Left forelimb (tissue), 1 donor: ENCODE measurements around the gene EED.
"Not testable (repeated sequence)": the region's sequence is repeated elsewhere in the genome, so short reads cannot be mapped to it uniquely, and the experiment has no call there.

Experiments used
- DNase-seq: peaks from one replicate; pipeline ENCODE4 v3.0.0-alpha.2; 2018; ENCODE audit warnings: low spot score

Gene EED

DNA sequence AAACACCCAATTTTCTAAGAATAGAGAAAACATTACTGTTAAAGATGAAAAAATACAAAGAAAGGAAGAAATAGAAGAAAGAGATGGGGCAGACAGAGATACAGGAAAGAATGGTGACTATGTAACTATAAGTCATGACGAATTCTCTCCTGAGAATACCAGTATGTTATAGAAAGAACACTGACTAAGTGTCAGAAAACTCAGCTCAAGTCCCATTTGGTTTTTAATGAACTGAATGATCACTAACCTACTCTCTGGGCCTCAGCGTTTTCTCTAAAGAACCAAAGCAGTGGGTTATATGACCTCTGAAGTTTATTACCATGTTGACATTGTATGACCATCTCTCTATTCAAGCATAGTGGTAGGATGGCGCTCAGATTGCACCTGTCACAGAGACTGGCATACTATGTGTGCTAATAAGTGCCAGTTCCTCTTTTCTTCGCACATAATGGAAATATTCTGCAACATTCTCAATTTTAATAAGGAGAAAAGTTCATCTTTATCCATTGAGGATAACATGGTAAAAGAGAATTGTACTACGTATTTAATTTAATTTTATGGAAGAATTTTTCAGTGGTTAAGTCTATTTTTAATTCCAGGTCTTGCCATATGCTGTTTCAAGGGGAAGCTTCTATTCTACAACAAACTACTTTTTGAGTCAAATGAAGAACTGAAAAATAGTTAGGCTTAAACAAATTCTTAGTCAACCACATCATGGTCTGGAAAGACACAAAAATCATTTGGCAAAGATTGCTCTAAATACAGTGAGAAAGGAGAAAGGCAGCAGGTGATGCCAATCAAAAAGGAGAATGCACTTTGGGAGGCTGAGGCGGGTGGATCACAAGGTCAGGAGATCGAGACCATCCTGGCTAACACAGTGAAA lies 25.0 kb upstream of the EED start:
- no peak for DNase-seq

GRCh38 chr11:86220653-86221052 lies 23.9 kb upstream of the EED start:
- no peak for DNase-seq

- DNase-seq: no peak
Measured at GRCh38 chr11:86222081-86222480, 22.5 kb upstream of the EED start.

GRCh38 chr11:86224575-86224974 lies 20.0 kb upstream of the EED start:
- not testable (repeated sequence) for DNase-seq

DNA sequence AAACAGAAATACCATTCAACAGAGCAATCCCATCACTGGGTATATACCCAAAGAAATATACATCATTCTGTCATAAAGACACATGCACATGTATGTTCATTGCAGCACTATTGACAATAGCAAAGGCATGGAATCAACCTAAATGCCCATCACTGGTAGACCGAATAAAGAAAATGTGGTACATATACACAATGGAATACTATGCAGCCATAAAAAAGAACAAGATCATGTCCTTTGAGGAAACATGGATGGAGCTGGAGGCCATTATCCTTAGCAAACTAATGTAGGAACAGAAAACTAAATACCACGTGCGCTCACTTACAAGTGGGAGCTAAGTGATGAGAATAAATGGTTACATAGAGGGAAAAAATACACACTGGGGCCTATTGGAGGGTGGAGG lies 19.2 kb upstream of the EED start:
- DNase-seq: not testable (repeated sequence)

DNA sequence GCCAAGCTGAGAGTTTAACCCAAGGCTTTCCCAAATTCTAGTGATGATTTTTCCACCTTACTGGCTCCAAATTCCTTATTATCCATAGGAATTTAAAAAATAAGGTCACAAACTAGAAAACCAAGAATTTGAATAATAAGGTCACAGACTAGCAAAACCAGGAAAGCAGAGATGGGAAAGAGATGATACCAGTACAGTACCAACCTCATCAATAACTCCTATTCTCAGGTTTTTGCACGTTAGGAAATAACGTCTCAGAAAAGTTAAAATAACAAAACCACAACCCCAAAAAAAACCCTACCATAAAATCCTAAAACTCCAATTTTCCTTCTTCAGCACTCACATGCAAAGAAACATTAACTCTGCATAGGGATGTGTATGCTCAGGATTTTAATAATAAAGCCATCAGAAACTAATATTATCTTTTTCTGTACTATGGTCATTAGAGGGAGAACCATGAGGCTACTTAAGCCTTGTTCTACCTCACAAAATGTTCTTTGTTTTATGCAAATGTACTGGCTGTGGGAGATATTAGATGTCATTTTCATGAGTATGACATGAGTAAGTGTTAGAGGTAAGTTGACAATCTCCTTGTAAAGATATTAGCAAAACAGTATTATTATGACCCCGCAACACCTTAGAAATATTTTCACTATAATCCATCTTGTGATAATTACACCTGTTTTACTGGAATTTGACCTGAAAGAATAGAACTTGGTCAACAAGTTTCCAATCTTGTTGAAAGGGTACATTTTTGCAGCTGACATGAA lies 16.1 kb upstream of the EED start:
- no peak for DNase-seq

- DNase-seq: not testable (repeated sequence)
Measured at GRCh38 chr11:86229039-86229330, 15.6 kb upstream of the EED start.

DNA sequence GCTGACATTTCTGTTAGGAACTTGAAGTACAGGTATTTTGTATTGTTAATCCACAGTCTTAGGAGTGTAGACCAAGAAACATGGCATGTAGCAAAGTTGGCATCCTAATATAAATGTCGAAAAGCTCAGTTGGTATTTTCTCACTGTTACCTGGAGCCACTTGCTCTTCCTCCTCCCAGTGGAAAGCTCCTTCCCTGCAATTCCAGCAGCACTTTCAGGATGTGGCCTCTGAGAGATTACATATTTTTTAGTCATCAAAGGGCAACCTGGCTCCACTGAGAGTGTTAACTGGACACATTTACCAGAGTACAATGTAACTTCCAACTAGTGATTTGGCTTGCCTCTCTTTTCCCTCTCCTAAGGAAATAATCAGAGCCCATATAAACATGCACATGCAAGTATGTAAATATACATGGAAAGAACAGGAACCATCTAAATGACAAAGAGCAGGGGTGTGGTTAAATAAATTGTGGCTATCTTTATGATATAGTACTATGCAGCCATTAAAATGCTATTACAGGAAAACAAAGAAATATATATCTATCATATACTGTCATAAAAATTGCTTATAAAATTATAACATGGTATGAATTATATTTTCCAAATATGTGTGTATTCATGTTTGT lies 14.3 kb upstream of the EED start:
- DNase-seq: no peak

DNA sequence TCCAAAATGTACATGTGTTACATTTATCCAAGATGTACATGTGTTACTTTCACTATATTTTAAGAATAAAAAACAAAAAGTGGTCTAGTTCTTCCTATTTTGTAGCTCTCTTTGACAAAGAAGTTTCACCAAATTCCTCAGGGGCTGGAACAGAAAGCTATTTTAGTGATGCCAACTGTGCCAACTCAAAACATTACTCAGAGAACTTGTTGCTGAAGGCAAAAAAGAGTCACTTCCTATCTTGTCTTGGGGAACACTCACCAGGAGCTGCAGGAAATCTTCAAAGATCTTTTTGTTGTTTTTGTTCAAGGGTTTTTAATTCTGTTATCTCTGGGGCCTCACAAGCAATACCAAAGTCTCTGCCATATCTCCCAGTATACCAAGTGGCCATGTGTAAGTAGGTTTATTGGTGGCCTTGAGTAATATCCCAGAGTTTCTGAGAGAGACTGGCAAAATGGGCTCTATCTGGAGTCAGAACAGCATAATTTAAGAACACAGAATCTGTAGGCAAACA lies 13.6 kb upstream of the EED start:
- no peak for DNase-seq

DNA sequence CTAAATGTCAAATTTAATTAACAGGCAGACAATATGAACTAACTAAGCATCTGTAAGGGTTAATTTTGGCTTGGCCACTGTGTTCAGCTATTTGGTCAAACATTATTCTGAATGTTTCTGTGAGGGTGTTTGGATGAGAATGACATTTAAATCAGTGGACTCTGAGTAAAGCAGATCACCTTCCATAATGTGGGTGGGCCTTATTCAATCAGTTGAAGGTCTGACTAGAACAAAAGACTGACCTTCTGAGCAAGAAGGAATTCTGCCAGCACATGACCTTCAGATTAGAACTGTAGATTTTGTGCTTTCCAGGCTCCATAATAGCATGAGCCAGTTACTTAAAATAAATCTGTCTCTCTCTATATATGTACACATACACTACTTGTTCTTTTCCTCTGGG lies 12.0 kb upstream of the EED start:
- no peak for DNase-seq

DNA sequence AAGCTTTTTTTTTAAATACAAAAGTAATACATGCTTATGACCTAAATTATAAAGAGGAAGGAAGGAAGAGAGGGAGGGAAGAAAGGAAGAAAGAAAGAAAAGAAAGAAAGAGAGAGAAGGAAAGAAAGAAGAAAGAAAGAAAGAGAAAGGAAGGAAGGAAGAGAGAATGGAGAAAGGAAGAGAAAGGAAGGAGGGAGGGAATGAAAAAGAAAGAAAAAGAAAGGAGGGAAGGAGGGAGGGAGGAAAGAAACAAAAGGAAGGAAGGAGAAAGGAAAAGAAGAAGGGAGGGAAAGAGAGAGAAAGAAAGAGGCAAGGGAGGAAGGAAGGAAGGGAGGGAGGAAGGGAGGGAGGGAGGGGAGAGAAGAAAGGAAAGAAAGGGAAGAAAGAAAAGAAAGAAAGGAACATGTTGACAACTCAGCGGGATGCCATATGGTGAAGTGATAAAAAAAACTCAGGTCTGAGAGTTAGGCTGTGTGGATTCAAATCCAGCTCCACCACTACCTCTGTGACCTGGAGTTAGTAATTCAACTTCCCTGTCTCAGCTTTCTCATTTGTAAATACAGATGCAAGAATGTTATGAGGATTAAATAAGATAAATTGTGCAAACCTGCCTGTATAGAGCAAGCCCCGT lies 9.6 kb upstream of the EED start:
- DNase-seq: no peak

GRCh38 chr11:86237267-86237804 lies 7.2 kb upstream of the EED start:
- DNase-seq: no peak

- DNase-seq: no peak
Measured at GRCh38 chr11:86240164-86240563, 4.4 kb upstream of the EED start.

DNA sequence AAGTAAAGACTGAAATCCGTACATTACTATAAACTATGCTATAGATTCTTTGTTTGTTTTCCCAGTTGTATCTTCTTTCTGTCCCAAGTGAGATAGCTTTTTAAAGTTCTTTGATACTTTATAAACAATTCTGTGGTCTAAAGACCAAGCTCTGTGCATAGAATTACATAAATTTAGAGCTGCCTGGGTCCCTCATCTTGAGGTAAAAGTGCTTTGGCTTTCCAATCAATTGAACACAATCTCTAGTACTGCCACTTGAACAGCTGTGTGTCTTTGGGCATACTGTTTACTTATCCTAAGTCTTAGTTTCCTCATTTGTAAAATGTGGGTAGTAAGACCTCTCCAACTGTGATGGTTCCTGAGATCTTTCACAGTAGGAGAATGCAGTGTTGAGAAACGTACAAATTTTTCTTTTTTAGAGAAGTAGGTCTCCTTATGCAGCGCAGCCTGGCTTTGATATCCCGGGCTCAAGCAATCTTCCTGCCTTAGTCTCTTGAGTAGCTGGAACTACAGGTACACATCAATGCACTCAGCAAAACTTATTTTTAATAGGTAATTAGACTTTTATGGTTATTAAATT lies 2.5 kb upstream of the EED start:
- DNase-seq: no peak

GRCh38 chr11:86243396-86243795 lies 1.2 kb upstream of the EED start:
- DNase-seq: no peak

- no peak for DNase-seq
Measured at GRCh38 chr11:86244063-86244521, 461 bp upstream of the EED start.

DNA sequence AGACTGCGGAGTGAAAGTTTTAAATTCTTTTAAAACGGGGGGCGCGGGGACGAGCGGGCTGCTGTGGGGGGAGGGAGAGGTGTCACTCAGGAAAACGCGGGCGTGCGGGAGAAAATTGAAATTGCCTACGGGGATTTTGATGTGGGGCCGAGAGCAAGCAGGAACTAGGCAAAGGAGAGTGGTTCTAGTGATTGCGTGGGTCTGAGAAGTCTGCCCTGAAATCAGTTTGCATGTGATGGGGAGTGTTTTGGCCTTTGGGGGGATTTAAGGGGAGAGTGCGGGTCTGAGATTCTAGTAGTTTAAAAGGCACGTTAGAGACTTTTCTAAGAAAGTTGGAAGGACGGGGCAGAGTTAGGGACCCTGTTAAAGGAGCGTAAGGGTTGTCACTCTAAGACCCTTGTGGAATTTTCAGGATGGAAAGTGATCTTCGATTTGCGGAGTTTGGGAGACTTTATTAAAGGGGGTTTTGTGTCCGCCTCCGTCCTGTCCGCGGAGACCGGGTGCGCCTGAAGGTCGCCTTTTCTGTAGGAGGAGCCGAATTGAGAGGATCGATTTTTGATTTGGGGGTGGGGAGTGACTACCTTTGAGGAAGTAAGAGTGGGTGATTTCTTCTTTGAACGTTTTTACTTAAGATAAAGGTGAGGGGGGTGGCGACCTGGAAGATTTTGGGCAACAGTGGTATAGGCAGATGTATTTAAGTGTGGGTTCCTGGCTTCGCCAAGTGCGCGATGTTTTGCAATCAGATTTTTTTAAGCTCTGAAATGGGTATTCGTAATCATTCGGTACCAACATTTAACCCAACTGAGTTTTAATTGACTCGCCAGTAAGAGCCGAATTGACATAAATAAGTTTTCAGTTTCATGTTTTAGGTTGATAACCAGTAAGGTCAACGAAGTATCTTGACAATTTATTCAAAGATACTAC lies 1.1 kb downstream of the EED start:
- DNase-seq: no peak

DNA sequence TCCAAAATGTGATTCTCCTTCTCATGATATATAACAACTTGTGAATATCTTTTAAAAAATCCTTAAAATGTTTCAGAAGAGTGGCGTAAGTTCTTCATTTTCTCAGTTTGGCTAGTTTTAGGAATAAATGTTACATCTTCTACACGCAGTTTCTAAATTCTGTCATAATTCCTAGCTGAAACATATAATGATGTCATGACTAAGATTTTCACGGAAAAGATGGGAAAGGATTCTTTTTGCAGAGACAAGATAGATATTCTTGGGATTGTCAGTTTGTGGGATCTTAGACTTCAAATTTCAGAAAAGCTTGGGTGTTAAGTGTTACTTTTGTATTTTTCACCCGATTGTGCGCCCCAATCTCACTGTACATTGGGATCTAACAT lies 1.7 kb downstream of the EED start:
- DNase-seq: no peak

GRCh38 chr11:86247608-86248007 lies 3.1 kb downstream of the EED start:
- DNase-seq: no peak

DNA sequence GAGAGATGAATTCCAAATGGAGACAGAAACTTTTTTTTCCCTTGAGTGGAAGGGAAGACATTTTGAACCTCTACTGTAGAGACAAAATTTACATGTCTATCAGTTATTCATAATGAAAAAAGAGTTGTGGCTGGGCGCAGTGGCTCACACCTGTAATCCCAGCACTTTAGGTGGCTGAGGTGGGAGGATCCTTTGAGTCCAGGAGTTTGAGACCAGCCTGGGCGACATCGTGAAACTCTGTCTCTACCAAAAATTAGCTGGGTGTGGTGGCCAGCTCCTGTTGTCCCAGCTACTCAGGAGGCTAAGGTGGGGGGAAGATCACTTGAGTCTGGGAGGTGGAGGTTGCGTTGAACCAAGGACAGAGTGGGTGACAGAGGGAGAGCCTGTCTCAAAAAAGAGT lies 4.1 kb downstream of the EED start:
- DNase-seq: no peak
